ENCODE measurements around the gene OR8J1.

DNA sequence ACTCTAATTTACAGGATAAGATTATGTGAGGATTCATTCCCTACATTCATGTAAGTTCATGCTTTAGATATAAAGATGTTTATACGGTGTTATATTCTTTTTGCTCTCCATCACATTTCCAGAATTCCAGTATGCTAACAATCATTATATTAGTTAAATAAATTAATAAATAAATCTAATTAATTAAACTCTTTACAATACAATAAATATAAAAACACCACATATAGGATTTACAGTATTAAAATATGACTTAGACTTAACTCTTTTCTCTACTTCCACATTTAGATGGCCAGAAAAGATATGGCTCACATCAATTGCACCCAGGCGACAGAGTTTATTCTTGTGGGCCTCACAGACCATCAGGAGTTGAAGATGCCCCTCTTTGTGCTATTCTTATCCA, 21.2 kb downstream of the OR8J1 start, which contains the start of gene OR8U1:
- TF ChIP-seq POLR2A (IDR thresholded peaks at IDR 0.05; ENCODE audit: low read length) (no peak), GATA1 (IDR thresholded peaks at IDR 0.05; ENCODE audit: low read depth, low read length) (no peak)
